ENCODE data around the gene NKD2. TPM values are rescaled to one million over a fixed set of nuclear protein-coding genes. Genes with fewer than 3 reads are reported as not detected.

The NKD2 gene
- total and polyA plus RNA-seq, 2 of the 4 experiments (the other 2 are of a cell fraction), result not detected

- ChIA-PET CTCF (interaction anchor here (1.4 kb wide), 1 partner anchor 49 kb away, joined by 3 read pairs; no protein-coding TSS in a partner anchor), POLR2A (ENCODE audit: unreplicated experiment) (no interaction called here)
- H3K79me1 ChIP-seq (ENCODE audit: low read depth in 1 of 2, low read length in 2 of 2), result no peaks in the 10 kb centered on the region
- no peak overlapping the region for H2AK5ac ChIP-seq (ENCODE audit: low read depth, low read length)
- H2BK5ac ChIP-seq (ENCODE audit: low read depth, low read length, poor library complexity, severe bottlenecking), result no peak overlapping the region
- H3K23ac ChIP-seq (ENCODE audit: low read depth, low read length), result no peak overlapping the region
- H3K27me3 ChIP-seq (ENCODE audit: control insufficient read depth, insufficient read depth, low read length), result peaks cover 30% of the 10 kb centered on the region
- H3K4me2 ChIP-seq (ENCODE audit: low read depth, low read length), result no peak overlapping the region
- H2BK20ac ChIP-seq (ENCODE audit: low read depth, low read length), result no peak overlapping the region
- dilution Hi-C loops (cut with HindIII; ENCODE audit: low sequenced_read_pairs, unreplicated experiment) (no loop called here), in situ Hi-C loops (cut with MboI; ENCODE audit: low sequenced_read_pairs) (no loop called here), intact Hi-C loops (cut with micrococcal nuclease) (no loop called here)
- peaks cover 2% of the 10 kb centered on the region for H3K9me3 ChIP-seq (ENCODE audit: control insufficient read depth, insufficient read depth, low read length)
- H2BK15ac ChIP-seq (ENCODE audit: low read depth, low read length), result no peak overlapping the region
- H3K27ac ChIP-seq (ENCODE audit: insufficient read depth, low read length), result no peak overlapping the region
- no peaks in the 10 kb centered on the region for H3K4me1 ChIP-seq (ENCODE audit: control insufficient read depth, insufficient read depth, low read length)
- no peak overlapping the region for H3K56ac ChIP-seq (ENCODE audit: extremely low read depth, insufficient read depth, low read length)
- DNase-seq, result no peak
- no peak overlapping the region for H2BK120ac ChIP-seq (ENCODE audit: low read depth, low read length)
- no peak; the same call in 1 of the 2 replicates for ATAC-seq (ENCODE audit: low read depth)
- TF ChIP-seq FOS (IDR thresholded peaks at IDR 0.05; ENCODE audit: low read depth, low read length) (no peak), CTCF (conservative IDR thresholded peaks at IDR 0.05; ENCODE audit: low read depth, low read length) (no peak), USF2 (IDR thresholded peaks at IDR 0.05; ENCODE audit: low read depth, low read length) (no peak), MAFK (IDR thresholded peaks at IDR 0.05; ENCODE audit: low read depth, low read length) (no peak), NFE2L2 (IDR thresholded peaks at IDR 0.05; ENCODE audit: low read depth, low read length) (no peak), ELK1 (IDR thresholded peaks at IDR 0.05; ENCODE audit: borderline replicate concordance, low read depth, low read length) (no peak), SMC3 (IDR thresholded peaks at IDR 0.05; ENCODE audit: low read depth, low read length) (no peak), CEBPB (IDR thresholded peaks at IDR 0.05; ENCODE audit: low read depth, low read length) (no peak), CHD1 (IDR thresholded peaks at IDR 0.05; ENCODE audit: low read depth, low read length) (no peak)
- H4K8ac ChIP-seq (ENCODE audit: low read depth in 2 of 2, low read length in 2 of 2), result no peak overlapping the region
- WGBS, 2 experiments (ENCODE audit: extremely low coverage in 2 of 2, insufficient read length in 1 of 2), result no CpG with 5 or more reads among the region's 6 CpGs
- H3K36me3 ChIP-seq (ENCODE audit: control insufficient read depth, insufficient read depth, low read length), result no peaks in the 10 kb centered on the region
- no peak overlapping the region for H3K14ac ChIP-seq (replicated peaks; ENCODE audit: low read depth, low read length)
- no peak overlapping the region for H4K5ac ChIP-seq (ENCODE audit: low read depth, low read length)
- H3K18ac ChIP-seq (ENCODE audit: low read depth, low read length), result no peak overlapping the region
- no peaks in the 10 kb centered on the region for H4K20me1 ChIP-seq (ENCODE audit: insufficient read depth, low read length)
- H3K9ac ChIP-seq (ENCODE audit: low read depth, low read length), result no peak overlapping the region
- no peak overlapping the region for H2AFZ ChIP-seq (replicated peaks; ENCODE audit: low read length, poor library complexity)
- no TSS peak for BruUV-seq (replicated peaks)
- H3K4me3 ChIP-seq (ENCODE audit: insufficient read depth, low read depth, low read length), result no peak overlapping the region
- no peak overlapping the region for H2AK9ac ChIP-seq (replicated peaks; ENCODE audit: low read depth, low read length, poor library complexity)
- H3K4ac ChIP-seq (ENCODE audit: low read depth, low read length), result no peak overlapping the region
- no peak overlapping the region for H4K91ac ChIP-seq (ENCODE audit: insufficient read depth, low read depth, low read length)
- H3K9me1 ChIP-seq (ENCODE audit: insufficient read depth, low read length), result peaks cover 3% of the 10 kb centered on the region; the same call in 1 of the 2 replicates
Observed at GRCh38 chr5:980966-981365, 27.6 kb upstream of the NKD2 start.

Data from IMR-90 (cell line).